Vagina (tissue), 2 donors: ENCODE measurements around the gene NRGN. TPM values are rescaled to one million over a fixed set of nuclear protein-coding genes. Genes with fewer than 3 reads are reported as not detected.

Experiments used
- DNase-seq, 2 donors: peaks; one replicate each; pipeline ENCODE4 v3.0.0-alpha.2; 2017; ENCODE audit errors: extremely low spot score in 2 of 2
- H3K27ac ChIP-seq: fragments of 200-600 bp; sonication (generic); one replicate; pipeline ENCODE4 v1.5.1; 2019
- H3K27me3 ChIP-seq: fragments of 200-600 bp; sonication (generic); one replicate; pipeline ENCODE4 v1.5.1; 2019
- H3K36me3 ChIP-seq, 2 donors: fragments of 200-600 bp; sonication (generic); one replicate each; pipeline ENCODE4 v1.5.1; 2017 to 2019
- H3K4me1 ChIP-seq: fragments of 200-600 bp; sonication (generic); one replicate; pipeline ENCODE4 v1.5.1; 2019
- H3K4me3 ChIP-seq, 2 donors: fragments of 200-600 bp; sonication (generic); 1 replicate in 1 of 2; 2 replicates in 1 of 2; pipeline ENCODE4 v1.5.1; 2016 to 2019
- H3K9me3 ChIP-seq: fragments of 200-600 bp; sonication (generic); one replicate; pipeline ENCODE4 v1.5.1; 2019
- CTCF ChIP-seq, 3 experiments: fragments of 450-650 bp in 2 of 3; fragments of 200-600 bp in 1 of 3; sonication (generic) in 1 of 3; IDR thresholded peaks; one replicate each; pipeline ENCODE4 v1.5.1; 2017 to 2019; ENCODE audit warnings: antibody characterized with exemption in 3 of 3, mild to moderate bottlenecking in 2 of 3, moderate library complexity in 2 of 3
- POLR2A ChIP-seq, 2 donors: fragments of 450-650 bp; IDR thresholded peaks; one replicate each; pipeline ENCODE4 v1.6.1; 2017; ENCODE audit warnings: antibody characterized with exemption in 2 of 2, mild to moderate bottlenecking in 2 of 2, moderate library complexity in 2 of 2
- POLR2AphosphoS5 ChIP-seq, 2 donors: sonication (generic); formaldehyde crosslinking; IDR thresholded peaks; one replicate each; pipeline ENCODE4 v1.9.0; 2017; ENCODE audit warnings: antibody characterized with exemption in 2 of 2, mild to moderate bottlenecking in 2 of 2, low read depth in 1 of 2; ENCODE audit not compliant: insufficient read depth in 1 of 2
- intact Hi-C: fragments of 100-400 bp; cut with DNase I; formaldehyde crosslinking; loops from one replicate; pipeline ENCODE4 v1.15.1; 2023
- total RNA-seq: library from RNA; depleted of rRNA; stranded (reverse); fragments of >200 nt; gene quantifications from one replicate; pipeline ENCODE4 v1.2.3, GENCODE V29; 2016

NRGN gene
- total RNA-seq, 1 donor from 2014 or later, result 0.98 TPM

- TF ChIP-seq POLR2A (IDR thresholded peaks at IDR 0.05) (no peak), POLR2AphosphoS5 (IDR thresholded peaks at IDR 0.05; ENCODE audit: insufficient read depth in 1 of 2, low read depth in 1 of 2) (no peak), CTCF (IDR thresholded peaks at IDR 0.05) (no peak)
- H3K4me3 ChIP-seq, result no peak overlapping the region
- no peaks in the 10 kb centered on the region for H3K36me3 ChIP-seq
- no peak for DNase-seq
- intact Hi-C loops, result no loop called here
- H3K27me3 ChIP-seq, result no peaks in the 10 kb centered on the region
- H3K4me1 ChIP-seq, result peaks cover 19% of the 10 kb centered on the region
- no peaks in the 10 kb centered on the region for H3K9me3 ChIP-seq
- no peak overlapping the region for H3K27ac ChIP-seq
Measured at GRCh38 chr11:124719534-124719933, 20.2 kb upstream of the NRGN start.

GRCh38 chr11:124722176-124722575 is 17.6 kb upstream of the NRGN start:
- H3K9me3 ChIP-seq, result no peaks in the 10 kb centered on the region
- H3K4me3 ChIP-seq, result no peak overlapping the region
- no peak for DNase-seq
- intact Hi-C loops, result no loop called here
- H3K27ac ChIP-seq, result no peak overlapping the region
- no peaks in the 10 kb centered on the region for H3K36me3 ChIP-seq
- no peak for TF ChIP-seq CTCF (IDR thresholded peaks at IDR 0.05)
- no peaks in the 10 kb centered on the region for H3K27me3 ChIP-seq
- peaks cover 25% of the 10 kb centered on the region for H3K4me1 ChIP-seq

- TF ChIP-seq CTCF (IDR thresholded peaks at IDR 0.05) (no peak), POLR2A (IDR thresholded peaks at IDR 0.05) (no peak), POLR2AphosphoS5 (IDR thresholded peaks at IDR 0.05; ENCODE audit: insufficient read depth in 1 of 2, low read depth in 1 of 2) (no peak)
- Histone ChIP-seq H3K4me3 (no peak overlapping the region), H3K9me3 (no peaks in the 10 kb centered on the region), H3K27me3 (no peaks in the 10 kb centered on the region), H3K4me1 (peaks cover 7% of the 10 kb centered on the region), H3K27ac (no peak overlapping the region), H3K36me3 (no peaks in the 10 kb centered on the region)
- no peak for DNase-seq
- intact Hi-C loops, result no loop called here
Measured at GRCh38 chr11:124724979-124725718, 14.6 kb upstream of the NRGN start.

GRCh38 chr11:124725719-124726105 is 14.0 kb upstream of the NRGN start:
- TF ChIP-seq POLR2A (IDR thresholded peaks at IDR 0.05) (no peak), CTCF (IDR thresholded peaks at IDR 0.05) (no peak), POLR2AphosphoS5 (IDR thresholded peaks at IDR 0.05; ENCODE audit: insufficient read depth in 1 of 2, low read depth in 1 of 2) (no peak)
- Histone ChIP-seq H3K36me3 (no peaks in the 10 kb centered on the region), H3K27me3 (no peaks in the 10 kb centered on the region), H3K4me1 (peaks cover 7% of the 10 kb centered on the region), H3K4me3 (no peak overlapping the region), H3K27ac (no peak overlapping the region), H3K9me3 (no peaks in the 10 kb centered on the region)
- intact Hi-C loops, result no loop called here
- no peak for DNase-seq

DNA sequence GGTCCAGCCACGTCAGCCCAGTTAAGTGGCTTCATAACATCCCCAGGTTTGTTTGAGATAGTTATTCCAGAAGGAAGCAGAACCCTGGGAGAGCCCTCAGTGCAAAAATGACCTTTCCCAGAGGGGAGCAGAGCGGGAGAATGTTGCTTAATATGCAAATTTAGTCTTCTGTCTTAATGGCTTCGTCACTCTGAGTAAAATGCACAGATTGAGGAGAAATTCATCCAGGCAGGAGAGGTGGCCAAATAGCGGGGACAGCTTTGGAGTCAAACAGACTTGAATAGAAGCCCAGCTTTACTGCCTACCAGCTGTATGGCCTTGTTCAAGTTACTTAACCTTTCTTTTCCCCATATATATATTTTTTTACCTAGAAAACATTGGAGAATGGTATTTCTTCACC is 12.3 kb upstream of the NRGN start:
- TF ChIP-seq POLR2A (IDR thresholded peaks at IDR 0.05) (no peak), POLR2AphosphoS5 (IDR thresholded peaks at IDR 0.05; ENCODE audit: insufficient read depth in 1 of 2, low read depth in 1 of 2) (no peak), CTCF (IDR thresholded peaks at IDR 0.05) (no peak)
- Histone ChIP-seq H3K27ac (no peak overlapping the region), H3K4me1 (peaks cover 7% of the 10 kb centered on the region), H3K4me3 (no peak overlapping the region), H3K36me3 (no peaks in the 10 kb centered on the region), H3K27me3 (no peaks in the 10 kb centered on the region), H3K9me3 (no peaks in the 10 kb centered on the region)
- intact Hi-C loops, result no loop called here
- DNase-seq, result no peak
